ENCODE data around the gene B3GNT4.
"Not testable (repeated sequence)": the region's sequence is repeated elsewhere in the genome, so short reads cannot be mapped to it uniquely, and the experiment has no call there.

B3GNT4 gene

DNA sequence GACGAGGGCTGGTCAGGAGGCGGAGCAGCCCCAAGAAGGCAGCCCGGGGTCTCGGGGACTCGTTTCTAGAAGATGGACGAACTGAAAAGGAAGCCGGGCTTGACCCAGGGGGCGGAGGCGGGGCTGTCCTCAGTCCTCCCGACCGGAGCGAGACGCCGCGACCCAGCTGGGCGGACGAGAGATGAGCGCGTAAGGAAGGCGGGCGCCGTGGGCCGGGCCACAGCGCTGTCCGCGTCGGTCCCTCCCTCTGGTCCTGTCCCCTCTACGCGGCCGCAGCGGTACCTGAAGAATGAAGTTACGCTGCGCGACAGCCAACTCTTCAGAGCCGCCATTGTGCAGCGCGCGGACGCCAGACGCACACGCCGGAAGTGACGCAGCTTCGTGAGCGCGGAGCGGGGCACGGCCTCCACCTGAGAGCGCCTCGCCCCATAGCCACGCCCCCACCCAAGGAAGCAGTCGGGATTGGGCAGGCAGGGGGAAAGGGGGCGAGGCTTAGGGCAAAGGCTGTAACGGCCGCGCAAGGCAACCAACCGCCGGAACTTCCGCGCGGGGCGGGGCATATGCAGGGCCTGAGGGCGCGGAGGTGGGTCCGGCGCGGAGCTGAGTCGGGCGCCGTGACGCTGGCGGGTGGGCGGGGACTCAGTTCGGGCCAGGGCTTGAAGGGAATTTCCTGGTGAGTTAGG lies 22.3 kb downstream of the B3GNT4 start, which contains the start of gene DIABLO:
TSS of gene DIABLO (minus strand) at position 370 of the 683 bp plus-strand sequence. CDS start at position 332, 38 bp downstream.
- peak; percentile 75 for FAIRE-seq

DNA sequence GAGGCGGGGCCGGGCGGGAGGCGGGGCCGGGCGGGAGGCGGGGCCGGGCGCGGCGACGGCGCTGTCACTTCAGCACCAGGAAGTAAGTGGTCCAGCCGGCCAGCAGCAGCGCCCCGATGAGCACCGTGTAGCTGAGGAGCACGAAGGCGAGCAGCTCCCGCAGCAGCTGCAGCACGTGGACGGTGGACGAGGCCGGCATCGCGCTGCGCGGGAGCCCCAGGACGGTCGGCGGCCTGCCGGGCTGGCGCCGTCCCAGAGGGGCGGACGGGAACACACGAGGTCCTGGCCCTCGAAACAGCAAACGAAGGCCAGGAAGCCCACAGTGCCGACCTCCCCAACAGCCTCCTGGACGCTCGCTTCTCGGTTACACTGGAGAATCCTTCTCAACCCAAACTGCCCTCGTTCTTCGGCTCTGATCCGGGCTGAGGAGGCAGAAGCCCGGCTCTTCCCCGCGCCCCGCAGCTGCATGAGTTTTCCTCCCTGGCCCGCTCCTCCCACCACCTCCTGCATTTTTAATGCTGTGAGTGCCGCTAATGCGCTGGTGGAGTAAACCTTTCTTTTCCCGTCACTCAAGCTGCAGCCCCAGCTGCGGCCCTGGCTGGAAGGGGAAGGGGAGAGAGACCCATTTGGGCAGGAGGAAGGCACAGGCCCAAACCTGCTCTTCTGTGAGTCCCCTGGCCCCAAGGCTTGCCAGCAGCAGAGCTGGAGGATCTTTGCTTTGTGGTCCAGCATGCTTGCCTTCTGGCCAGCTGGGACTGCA lies 23.0 kb downstream of the B3GNT4 start:
- FAIRE-seq, result no peak

DNA sequence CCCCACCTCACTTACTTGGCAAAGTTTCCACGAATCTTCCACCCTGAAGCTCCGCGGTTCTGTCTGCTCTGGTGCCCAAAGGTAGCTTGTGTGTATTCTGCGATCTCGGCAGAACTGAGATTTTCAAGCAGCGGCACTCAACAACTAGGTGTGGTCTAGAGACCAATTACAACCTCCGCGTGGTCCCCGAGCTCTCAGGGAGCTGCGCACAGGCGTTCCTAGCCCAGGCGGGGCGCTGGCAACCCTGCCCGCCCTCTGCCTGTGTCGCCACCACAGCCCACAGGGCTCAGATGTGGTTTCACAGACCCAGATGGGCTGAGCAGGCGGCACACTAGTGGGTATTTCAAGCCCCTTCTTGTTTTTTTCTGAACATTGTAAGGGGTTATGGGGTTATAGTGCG lies 23.8 kb downstream of the B3GNT4 start:
- FAIRE-seq, result no peak

DNA sequence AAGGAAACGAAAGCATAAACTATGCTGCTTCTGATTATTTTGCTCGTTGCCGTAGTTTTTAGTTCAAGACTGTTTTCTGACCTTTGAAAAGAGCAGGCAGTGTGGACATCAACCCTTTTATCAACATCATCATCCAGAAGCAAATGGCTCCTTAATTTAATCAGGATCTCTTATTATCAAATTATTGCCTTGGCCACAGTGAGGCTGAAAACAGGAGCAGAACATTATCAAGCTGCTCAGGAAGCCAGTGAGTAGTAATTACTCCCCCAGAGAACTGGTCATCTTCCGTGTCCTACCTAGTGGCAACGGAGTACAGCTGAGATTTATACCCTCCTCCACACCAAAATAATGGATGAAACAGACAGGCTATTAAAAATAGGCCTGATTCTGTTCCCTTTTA lies 24.6 kb downstream of the B3GNT4 start:
- no peak for FAIRE-seq

DNA sequence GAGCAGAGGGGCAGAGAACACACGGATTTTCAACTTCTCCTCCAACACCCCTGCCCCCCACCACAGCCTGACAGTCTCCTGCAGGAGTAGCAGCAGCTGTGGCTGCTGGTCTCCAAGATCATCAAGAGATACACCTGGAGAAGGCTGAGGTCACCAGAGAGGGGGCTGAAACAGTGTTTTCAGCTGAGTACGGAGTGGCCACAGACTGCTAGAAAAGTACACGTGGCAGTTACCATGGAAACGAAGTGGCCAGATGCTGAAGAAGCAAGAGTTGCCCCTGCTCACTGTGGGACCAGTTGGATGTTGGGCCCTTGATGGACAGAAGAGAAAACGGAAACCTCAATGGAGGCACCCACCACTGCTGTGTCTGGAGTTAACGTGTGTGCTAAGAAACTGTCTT lies 27.3 kb downstream of the B3GNT4 start:
- no peak for FAIRE-seq

DNA sequence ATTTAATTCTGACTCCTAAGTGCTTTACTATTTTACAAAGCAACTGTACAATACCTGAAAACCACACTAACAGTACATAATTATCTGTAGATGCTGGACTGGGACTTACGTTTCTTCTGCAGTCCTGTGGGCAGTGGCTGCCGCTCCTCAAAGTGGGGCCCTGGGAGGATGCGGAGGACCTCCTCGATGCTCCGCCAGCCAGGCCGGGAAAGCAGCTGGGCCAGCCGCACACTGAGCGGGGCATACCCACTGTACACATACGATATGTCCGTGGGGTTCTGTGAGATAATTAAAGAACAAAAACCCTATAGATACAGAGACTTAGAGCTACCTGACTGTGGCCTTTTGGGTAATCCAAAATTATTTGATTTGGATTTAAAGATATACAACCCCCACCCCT lies 29.2 kb downstream of the B3GNT4 start:
- FAIRE-seq, result no peak

DNA sequence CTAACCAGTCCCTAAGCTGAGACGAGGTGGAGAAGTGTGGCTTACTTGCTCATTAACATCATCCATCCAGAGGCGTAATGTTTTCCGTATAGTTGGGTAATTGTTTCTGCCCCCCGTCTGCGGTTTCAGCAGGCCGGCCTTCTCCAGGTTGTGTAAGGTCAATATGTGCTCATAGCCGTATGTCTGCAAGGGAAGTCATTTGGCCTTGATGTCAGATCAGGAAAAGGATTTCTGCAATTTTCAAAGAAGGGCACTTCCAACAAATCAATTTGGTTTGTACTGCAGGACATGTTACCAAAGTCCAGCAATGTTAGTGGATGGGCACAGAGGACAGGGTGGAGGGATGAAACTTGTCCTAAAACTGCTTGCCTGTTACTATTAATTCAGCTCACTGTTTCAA lies 32.2 kb downstream of the B3GNT4 start:
- no peak for FAIRE-seq

DNA sequence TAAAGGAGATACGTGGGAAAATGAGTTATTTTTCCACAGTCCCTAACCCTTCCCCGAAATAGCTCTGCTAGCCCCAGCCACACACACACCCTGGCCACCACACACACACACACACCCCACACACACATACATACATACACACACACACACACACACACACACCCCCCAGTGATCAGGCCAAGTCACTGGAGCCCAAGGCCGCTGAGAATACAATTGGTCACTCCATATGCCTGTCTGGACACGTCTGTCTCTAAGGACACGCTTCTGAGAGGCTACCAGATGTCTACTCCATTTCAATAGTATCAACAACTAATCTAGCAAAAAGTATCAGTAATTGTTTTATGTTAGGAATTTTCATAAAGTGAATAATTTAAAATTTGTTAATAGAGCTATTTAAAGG lies 35.4 kb downstream of the B3GNT4 start:
- FAIRE-seq, result no peak

DNA sequence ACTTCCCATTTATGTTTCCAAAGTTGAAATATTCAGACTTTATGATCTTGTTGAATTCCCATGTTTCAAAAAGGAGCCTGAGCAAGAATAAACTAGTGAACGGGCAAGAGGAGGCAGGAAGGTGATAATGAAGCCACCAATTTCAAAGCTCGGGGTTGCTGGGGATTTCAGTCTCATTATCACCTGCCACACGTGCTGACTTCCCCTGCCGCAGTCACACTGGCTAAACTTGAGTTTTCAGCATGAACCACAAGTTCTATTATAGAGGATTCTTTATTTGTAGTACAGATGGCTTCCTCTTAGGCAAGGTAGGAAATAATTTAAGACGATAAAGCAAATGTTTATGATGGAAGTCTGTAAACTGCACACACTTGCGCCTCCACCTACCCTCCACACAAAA lies 40.5 kb downstream of the B3GNT4 start:
- no peak for FAIRE-seq

DNA sequence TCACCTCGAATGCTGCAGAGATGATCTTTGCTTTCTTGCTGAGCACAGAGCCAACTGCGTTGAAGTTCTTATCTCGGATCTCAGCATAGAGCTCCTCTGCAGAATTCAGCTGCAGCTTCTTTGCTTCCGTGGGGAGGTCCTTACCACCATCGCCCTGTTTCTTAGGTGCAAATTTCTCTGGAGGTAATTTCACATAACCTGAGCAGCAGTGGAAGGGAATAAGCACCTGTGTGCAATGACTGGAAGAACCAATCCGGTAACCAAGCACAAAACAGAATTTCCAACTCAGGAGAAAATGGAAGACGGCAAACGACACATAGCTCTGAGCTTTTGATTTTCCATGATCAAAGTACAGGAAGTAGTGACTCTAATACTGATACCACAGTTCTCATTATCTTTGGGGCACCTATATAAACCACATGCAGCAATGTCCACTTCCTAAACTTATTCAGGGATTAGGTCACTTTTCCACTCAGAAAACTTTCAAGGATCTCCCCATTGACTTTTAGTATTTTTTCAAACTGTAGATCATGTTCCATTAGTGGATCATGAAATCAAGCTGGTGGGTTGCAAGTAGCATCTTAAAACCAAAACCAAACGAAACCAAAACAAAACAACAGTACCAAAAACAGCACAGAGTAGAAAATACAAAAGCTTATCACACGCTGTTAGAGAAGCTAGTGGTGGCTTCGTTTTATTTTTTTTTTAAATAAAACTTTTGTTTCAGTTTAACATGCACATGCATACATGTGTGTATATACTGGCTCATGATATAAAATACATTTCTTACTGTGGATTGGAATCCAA lies 41.3 kb downstream of the B3GNT4 start:
- FAIRE-seq, result no peak

DNA sequence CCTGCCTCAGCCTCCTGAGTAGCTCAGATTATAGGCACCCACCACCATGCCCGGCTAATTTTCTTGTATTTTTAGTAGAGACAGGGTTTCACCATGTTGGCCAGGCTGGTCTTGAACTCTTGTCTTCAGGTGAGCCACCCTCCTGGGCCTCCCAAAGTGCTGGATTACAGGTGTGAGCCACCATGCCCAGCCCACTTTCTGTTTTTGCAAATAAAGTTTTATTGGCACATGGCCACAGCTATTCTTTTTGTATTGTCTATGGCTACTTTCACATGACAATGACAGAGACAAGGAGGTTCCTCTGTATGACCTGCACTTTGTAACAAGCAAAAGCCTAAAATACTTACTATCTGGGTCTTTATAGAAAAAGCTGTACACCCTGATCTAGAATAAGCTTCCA lies 42.0 kb downstream of the B3GNT4 start:
- no peak for FAIRE-seq

DNA sequence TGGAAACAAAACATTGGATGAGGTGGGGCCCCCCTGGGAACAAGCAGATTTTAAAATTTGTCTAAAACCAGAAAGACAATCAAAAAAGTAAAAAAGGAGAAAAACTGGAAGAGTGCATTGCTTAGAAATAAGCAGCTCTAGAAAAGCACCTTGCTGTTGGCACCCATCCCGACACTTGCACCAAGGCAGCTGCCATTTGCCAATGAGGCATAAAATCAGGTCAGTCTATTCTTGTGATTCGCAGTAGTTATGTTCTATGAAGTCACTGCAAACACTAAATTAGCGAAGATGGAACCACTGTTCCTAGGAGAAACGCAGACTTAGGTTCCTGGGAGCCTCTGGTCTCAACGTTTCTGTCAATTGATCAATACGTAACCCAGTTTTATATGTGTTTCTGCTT lies 46.5 kb downstream of the B3GNT4 start:
- no peak for FAIRE-seq

DNA sequence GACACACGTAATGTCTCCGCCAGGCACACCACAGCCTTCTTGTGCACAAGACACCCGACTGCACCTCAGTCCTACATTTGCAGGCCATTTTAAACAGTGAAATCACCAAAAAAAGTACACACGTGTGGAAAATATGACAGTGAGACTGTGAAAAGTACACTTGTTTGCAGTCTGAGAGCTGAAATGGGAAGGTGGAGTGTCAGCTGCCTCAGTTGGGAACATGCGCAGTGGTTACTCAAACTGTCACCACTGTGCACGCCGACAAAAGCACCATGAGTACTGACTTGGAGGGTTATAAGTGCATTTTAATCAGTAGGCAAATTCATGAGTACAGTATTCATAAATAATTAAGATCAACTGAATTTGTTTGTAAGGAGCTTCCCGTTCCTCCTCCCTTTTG lies 47.0 kb downstream of the B3GNT4 start:
- FAIRE-seq, result no peak

DNA sequence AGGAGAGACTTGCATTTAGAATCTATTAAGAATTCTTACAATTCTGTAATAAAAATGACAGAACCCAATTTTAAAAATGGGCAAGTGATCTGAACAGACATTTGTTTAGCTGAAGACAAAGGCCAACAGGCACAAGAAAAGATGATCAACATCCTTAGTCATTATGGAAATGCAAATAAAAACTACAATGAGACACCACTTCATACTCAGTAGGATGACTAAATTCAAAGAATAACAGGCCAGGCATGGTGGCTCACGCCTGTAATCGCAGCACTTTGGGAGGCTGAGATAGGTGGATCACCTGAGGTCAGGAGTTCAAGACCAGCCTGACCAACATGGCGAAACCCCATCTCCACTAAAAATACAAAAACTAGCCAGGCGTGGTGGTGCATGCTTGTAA lies 55.0 kb downstream of the B3GNT4 start:
- not testable (repeated sequence) for FAIRE-seq
